ENCODE measurements around the gene RELL1.

DNA sequence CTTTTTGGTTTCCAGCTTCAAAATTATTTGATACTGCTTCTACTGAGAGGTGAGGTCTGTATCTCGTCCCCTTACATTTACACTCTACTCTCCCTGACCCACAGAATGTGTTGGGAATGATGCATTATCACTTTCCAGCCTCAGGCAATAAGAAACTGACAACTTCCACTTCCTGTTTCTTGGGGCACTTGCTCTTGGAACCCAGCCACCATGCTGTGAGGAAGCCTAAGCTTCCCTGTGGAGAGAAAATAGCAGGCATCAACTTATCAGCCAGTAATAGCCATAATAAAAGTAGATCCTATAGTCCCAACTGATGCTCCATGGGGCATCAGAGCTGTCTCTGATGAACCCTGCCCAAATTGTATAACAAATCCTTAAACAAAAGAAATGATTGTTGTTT lies 32.6 kb downstream of the RELL1 start:
- no peak for TF ChIP-seq CTCF (conservative IDR thresholded peaks at IDR 0.05)
- no peak for TF ChIP-seq ZFX (IDR thresholded peaks at IDR 0.05)
